ENCODE measurements around the gene MRPS22.

DNA sequence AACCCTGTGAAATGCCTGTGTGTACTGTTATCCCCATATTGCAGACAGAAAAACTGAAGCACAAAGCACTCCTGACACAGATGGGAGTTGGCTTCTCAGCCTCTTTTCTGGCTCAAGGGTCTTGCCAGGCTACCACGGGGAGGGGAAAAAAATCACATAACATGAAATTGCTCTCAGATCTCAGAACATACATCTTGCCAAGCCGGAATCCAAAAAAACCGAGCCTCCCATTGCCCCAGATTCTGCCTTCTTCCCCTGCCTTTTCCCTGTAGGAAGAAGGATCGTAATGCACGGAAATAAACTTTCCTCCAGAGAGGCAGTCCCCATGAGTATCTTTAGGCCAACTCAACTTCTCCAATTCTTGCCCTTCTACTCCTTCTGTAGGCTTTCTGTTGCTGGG lies 16.6 kb upstream of the MRPS22 start:
- TF ChIP-seq, protein P1, sequence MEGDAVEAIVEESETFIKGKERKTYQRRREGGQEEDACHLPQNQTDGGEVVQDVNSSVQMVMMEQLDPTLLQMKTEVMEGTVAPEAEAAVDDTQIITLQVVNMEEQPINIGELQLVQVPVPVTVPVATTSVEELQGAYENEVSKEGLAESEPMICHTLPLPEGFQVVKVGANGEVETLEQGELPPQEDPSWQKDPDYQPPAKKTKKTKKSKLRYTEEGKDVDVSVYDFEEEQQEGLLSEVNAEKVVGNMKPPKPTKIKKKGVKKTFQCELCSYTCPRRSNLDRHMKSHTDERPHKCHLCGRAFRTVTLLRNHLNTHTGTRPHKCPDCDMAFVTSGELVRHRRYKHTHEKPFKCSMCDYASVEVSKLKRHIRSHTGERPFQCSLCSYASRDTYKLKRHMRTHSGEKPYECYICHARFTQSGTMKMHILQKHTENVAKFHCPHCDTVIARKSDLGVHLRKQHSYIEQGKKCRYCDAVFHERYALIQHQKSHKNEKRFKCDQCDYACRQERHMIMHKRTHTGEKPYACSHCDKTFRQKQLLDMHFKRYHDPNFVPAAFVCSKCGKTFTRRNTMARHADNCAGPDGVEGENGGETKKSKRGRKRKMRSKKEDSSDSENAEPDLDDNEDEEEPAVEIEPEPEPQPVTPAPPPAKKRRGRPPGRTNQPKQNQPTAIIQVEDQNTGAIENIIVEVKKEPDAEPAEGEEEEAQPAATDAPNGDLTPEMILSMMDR (conservative IDR thresholded peaks at IDR 0.05), result no peak
- TF ChIP-seq ZFX (IDR thresholded peaks at IDR 0.05), result no peak
